ENCODE data around the gene FAM3B. TPM values are rescaled to one million over a fixed set of nuclear protein-coding genes. Genes with fewer than 3 reads are reported as not detected.

The FAM3B gene
- polyA plus RNA-seq, 1 donor from 2014 or later, result not detected

DNA sequence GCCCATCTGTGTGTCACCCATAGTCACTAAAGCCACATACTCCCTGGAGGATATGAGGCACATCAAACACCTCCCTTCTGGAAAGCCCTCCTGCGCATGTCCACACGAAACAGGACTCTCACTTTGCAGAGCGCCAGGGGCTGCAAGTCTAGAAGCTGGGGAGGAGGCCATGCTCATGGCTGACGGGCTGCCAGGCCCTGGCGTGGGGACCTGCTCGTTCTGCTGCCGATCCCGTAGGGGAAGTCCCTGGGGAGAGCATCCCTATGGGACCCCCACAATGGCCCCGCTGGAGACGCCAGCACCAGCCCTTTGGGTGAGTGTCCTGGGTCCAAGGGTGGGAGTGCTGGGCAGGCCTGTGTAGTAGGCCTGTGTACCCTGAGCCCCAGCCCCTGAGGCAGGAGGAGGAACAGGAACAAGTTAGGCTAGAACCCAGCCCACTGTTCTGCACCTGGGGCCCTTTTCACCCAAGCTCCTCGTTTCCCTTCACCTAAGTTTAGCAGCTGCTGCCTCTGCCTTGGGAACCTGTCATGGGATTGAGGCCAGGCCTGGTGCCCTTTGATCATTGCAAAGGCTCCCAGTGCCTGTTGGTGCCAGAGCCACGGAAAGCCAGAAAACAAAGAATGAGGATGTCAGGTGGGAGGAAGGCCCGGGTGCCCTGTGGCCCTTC, 9.9 kb downstream of the FAM3B start:
- TF ChIP-seq TAF1 (IDR thresholded peaks at IDR 0.05; ENCODE audit: low read depth) (no peak), EZH2 (IDR thresholded peaks at IDR 0.05; ENCODE audit: borderline replicate concordance, insufficient read depth, low read length, poor library complexity, severe bottlenecking) (no peak), RAD21 (conservative IDR thresholded peaks at IDR 0.05) (no peak), POLR2AphosphoS5 (IDR thresholded peaks at IDR 0.05) (no peak), EP300 (conservative IDR thresholded peaks at IDR 0.05; ENCODE audit: poor library complexity, severe bottlenecking) (no peak), REST (IDR thresholded peaks at IDR 0.05; ENCODE audit: borderline replicate concordance) (no peak), SMC3 (conservative IDR thresholded peaks at IDR 0.05; ENCODE audit: poor library complexity) (no peak), MXI1 (conservative IDR thresholded peaks at IDR 0.05; ENCODE audit: poor library complexity, severe bottlenecking) (no peak)
- TF ChIP-seq, protein P1, sequence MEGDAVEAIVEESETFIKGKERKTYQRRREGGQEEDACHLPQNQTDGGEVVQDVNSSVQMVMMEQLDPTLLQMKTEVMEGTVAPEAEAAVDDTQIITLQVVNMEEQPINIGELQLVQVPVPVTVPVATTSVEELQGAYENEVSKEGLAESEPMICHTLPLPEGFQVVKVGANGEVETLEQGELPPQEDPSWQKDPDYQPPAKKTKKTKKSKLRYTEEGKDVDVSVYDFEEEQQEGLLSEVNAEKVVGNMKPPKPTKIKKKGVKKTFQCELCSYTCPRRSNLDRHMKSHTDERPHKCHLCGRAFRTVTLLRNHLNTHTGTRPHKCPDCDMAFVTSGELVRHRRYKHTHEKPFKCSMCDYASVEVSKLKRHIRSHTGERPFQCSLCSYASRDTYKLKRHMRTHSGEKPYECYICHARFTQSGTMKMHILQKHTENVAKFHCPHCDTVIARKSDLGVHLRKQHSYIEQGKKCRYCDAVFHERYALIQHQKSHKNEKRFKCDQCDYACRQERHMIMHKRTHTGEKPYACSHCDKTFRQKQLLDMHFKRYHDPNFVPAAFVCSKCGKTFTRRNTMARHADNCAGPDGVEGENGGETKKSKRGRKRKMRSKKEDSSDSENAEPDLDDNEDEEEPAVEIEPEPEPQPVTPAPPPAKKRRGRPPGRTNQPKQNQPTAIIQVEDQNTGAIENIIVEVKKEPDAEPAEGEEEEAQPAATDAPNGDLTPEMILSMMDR (IDR thresholded peaks at IDR 0.05; ENCODE audit: poor library complexity, severe bottlenecking), result no peak
- Histone ChIP-seq H3K36me3 (ENCODE audit: insufficient read depth, low read length) (no peaks in the 10 kb centered on the region), H3K4me3 (ENCODE audit: low read length) (no peak overlapping the region), H3K9me3 (ENCODE audit: low read length) (no peaks in the 10 kb centered on the region), H3K27ac (ENCODE audit: low read length) (no peak overlapping the region), H3K9ac (ENCODE audit: low read length) (no peak overlapping the region), H3K9me2 (ENCODE audit: insufficient read depth, low read length) (no peaks in the 10 kb centered on the region), H2AFZ (ENCODE audit: low read depth, low read length) (no peak overlapping the region), H3F3A (ENCODE audit: insufficient read depth, low read length, poor library complexity, severe bottlenecking) (no peaks in the 10 kb centered on the region), H3K79me2 (replicated peaks; ENCODE audit: insufficient read depth, low read length) (no peaks in the 10 kb centered on the region), H3K27me3 (ENCODE audit: insufficient read depth, low read depth, low read length) (no peaks in the 10 kb centered on the region), H3K4me2 (ENCODE audit: low read length) (no peak overlapping the region), H4K20me1 (ENCODE audit: insufficient read depth) (no peaks in the 10 kb centered on the region)

DNA sequence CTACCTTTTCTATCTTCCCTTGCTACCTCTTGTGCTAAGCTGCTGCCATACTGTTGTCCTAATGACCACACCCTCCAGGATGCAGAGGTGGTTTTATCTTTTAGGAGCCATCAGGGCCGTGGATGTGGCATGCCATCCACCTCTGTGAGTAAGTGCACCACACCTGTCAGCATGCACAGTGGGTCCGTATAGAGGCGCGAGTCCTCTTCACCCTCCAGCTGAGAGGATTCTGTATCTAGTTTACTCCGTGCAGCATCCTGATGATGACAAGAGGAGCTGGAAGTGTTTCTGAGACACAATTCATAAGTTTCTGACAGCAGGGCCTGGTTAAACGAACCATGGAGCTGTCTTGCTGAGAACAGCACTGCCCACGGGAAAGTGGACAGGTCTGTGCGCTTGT, 11.2 kb downstream of the FAM3B start:
- H3K27ac ChIP-seq (ENCODE audit: low read length), result no peak overlapping the region
- TF ChIP-seq, protein P1 (IDR thresholded peaks at IDR 0.05; ENCODE audit: poor library complexity, severe bottlenecking), result no peak
- TF ChIP-seq REST (IDR thresholded peaks at IDR 0.05; ENCODE audit: borderline replicate concordance) (no peak), RAD21 (conservative IDR thresholded peaks at IDR 0.05) (no peak), EZH2 (IDR thresholded peaks at IDR 0.05; ENCODE audit: borderline replicate concordance, insufficient read depth, low read length, poor library complexity, severe bottlenecking) (no peak), MXI1 (conservative IDR thresholded peaks at IDR 0.05; ENCODE audit: poor library complexity, severe bottlenecking) (no peak), SMC3 (conservative IDR thresholded peaks at IDR 0.05; ENCODE audit: poor library complexity) (no peak), POLR2AphosphoS5 (IDR thresholded peaks at IDR 0.05) (no peak), EP300 (conservative IDR thresholded peaks at IDR 0.05; ENCODE audit: poor library complexity, severe bottlenecking) (no peak), TAF1 (IDR thresholded peaks at IDR 0.05; ENCODE audit: low read depth) (no peak)
- H3K9ac ChIP-seq (ENCODE audit: low read length), result no peak overlapping the region
- no peak overlapping the region for H3K4me2 ChIP-seq (ENCODE audit: low read length)
- H3K9me3 ChIP-seq (ENCODE audit: low read length), result no peaks in the 10 kb centered on the region
- no peaks in the 10 kb centered on the region for H3K36me3 ChIP-seq (ENCODE audit: insufficient read depth, low read length)
- no peaks in the 10 kb centered on the region for H4K20me1 ChIP-seq (ENCODE audit: insufficient read depth)
- H3K9me2 ChIP-seq (ENCODE audit: insufficient read depth, low read length), result no peaks in the 10 kb centered on the region
- no peaks in the 10 kb centered on the region for H3K27me3 ChIP-seq (ENCODE audit: insufficient read depth, low read depth, low read length)
- H3F3A ChIP-seq (ENCODE audit: insufficient read depth, low read length, poor library complexity, severe bottlenecking), result no peaks in the 10 kb centered on the region
- no peaks in the 10 kb centered on the region for H3K79me2 ChIP-seq (replicated peaks; ENCODE audit: insufficient read depth, low read length)
- H2AFZ ChIP-seq (ENCODE audit: low read depth, low read length), result no peak overlapping the region
- no peak overlapping the region for H3K4me3 ChIP-seq (ENCODE audit: low read length)
